SK-N-SH treated with all-trans-retinoic acid at 6 μM for 48 hours (cell line): ENCODE results near the gene RIMS3.

Experiments
- ARNTL ChIP-seq: fragments of 450-650 bp; formaldehyde crosslinking; IDR thresholded peaks from 2 replicates; pipeline ENCODE4 v1.5.0; 2020; ENCODE audit warnings: low read depth, mild to moderate bottlenecking, moderate library complexity, borderline replicate concordance
- CREB5 ChIP-seq: fragments of 250-450 bp; sonication (Bioruptor Pico); IDR thresholded peaks from 2 replicates; pipeline ENCODE4 v1.5.1; 2020; ENCODE audit warnings: low read depth, mild to moderate bottlenecking, moderate library complexity
- CSDC2 ChIP-seq: fragments of 250-450 bp; sonication (Bioruptor Pico); IDR thresholded peaks from 2 replicates; pipeline ENCODE4 v1.5.0; 2020; ENCODE audit warnings: mild to moderate bottlenecking, moderate library complexity
- GLIS3 ChIP-seq: fragments of 250-450 bp; sonication (Bioruptor Pico); IDR thresholded peaks from 2 replicates; pipeline ENCODE4 v1.5.0; 2020; ENCODE audit warnings: mild to moderate bottlenecking, moderate library complexity
- PATZ1 ChIP-seq: fragments of 250-450 bp; sonication (Bioruptor Pico); IDR thresholded peaks from 2 replicates; pipeline ENCODE4 v1.8.0; 2020; ENCODE audit warnings: mild to moderate bottlenecking, moderate library complexity, borderline replicate concordance
- RARB ChIP-seq: fragments of 250-450 bp; sonication (Bioruptor Pico); IDR thresholded peaks from 2 replicates; pipeline ENCODE4 v1.8.0; 2021; ENCODE audit warnings: mild to moderate bottlenecking, moderate library complexity
- TCF4 ChIP-seq: fragments of 250-450 bp; sonication (Bioruptor Pico); IDR thresholded peaks from 2 replicates; pipeline ENCODE4 v1.8.0; 2021; ENCODE audit warnings: mild to moderate bottlenecking, moderate library complexity, borderline replicate concordance
- TOX ChIP-seq: fragments of 250-450 bp; sonication (Bioruptor Pico); IDR thresholded peaks from 2 replicates; pipeline ENCODE4 v1.8.0; 2021; ENCODE audit warnings: mild to moderate bottlenecking, moderate library complexity, borderline replicate concordance
- ZC3H10 ChIP-seq: fragments of 250-450 bp; sonication (Bioruptor Pico); IDR thresholded peaks from 2 replicates; pipeline ENCODE4 v1.5.1; 2021; ENCODE audit warnings: mild to moderate bottlenecking, moderate library complexity
- ZFP3 ChIP-seq: fragments of 250-450 bp; sonication (Bioruptor Pico); IDR thresholded peaks from 2 replicates; pipeline ENCODE4 v1.5.0; 2020; ENCODE audit warnings: mild to moderate bottlenecking, moderate library complexity
- ZFP30 ChIP-seq: fragments of 450-650 bp; formaldehyde crosslinking; IDR thresholded peaks from 2 replicates; pipeline ENCODE4 v1.5.0; 2022; ENCODE audit warnings: mild to moderate bottlenecking, moderate library complexity

- TF ChIP-seq TCF4 = no peak
- TF ChIP-seq PATZ1 = no peak
- TF ChIP-seq GLIS3 (CRISPR knock-in tag) = no peak
- no peak for TF ChIP-seq ZFP30 (CRISPR knock-in tag)
- no peak for TF ChIP-seq CSDC2 (CRISPR knock-in tag)
- no peak for TF ChIP-seq ZC3H10 (CRISPR knock-in tag)
- no peak for TF ChIP-seq CREB5 (CRISPR knock-in tag)
- no peak for TF ChIP-seq ARNTL
- TF ChIP-seq ZFP3 (CRISPR knock-in tag) = no peak
- no peak for TF ChIP-seq RARB (CRISPR knock-in tag)
- no peak for TF ChIP-seq TOX
Observed at GRCh38 chr1:40628903-40629292, 36.6 kb downstream of the RIMS3 start.
